ENCODE data around the gene ZER1. TPM values are rescaled to one million over a fixed set of nuclear protein-coding genes. Genes with fewer than 3 reads are reported as not detected.

Gene ZER1
- total and polyA plus RNA-seq, 2 of the 4 experiments (the other 2 are of a cell fraction), result 7.7 to 34.9 TPM

DNA sequence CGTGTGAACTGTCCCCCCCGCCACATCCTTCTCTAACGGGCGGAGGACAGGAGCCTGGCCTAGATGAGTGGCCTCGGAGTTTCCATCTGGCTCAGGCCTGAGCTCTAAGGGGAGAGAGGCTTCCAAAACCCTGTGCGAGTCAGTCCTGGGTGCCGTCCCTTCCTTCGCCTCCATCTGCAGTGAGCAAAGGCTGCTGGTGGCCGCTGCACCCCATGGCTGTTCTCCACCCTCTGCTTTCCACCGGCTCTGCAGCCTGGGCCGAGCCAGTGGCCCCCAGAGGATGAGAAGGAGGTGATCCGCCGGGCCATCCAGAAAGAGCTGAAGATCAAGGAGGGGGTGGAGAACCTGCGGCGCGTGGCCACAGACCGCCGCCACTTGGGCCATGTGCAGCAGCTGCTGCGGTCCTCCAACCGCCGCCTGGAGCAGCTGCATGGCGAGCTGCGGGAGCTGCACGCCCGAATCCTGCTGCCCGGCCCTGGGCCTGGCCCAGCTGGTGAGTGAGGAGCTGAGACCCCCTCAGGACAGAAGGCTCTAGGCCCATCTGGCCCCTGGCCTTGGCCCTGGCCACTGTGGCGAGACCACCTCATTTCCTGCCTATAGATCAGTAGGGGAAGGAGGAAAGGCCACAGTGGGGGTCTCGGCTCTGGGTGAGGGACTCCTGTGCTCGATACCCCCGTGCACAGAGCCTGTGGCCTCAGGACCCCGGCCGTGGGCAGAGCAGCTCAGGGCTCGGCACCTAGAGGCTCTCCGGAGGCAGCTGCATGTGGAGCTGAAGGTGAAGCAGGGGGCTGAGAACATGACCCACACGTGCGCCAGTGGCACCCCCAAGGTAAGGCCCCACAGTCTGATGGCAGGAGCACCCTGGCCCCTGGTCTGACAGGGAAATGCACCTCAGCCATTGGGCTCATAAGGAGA, 66.4 kb downstream of the ZER1 start:
- H3K23ac ChIP-seq (ENCODE audit: low read depth, low read length), result no peak overlapping the region
- H2AK5ac ChIP-seq (ENCODE audit: low read depth, low read length), result no peak overlapping the region
- intact Hi-C loops (cut with micrococcal nuclease) (no loop called here), in situ Hi-C loops (cut with MboI; ENCODE audit: low sequenced_read_pairs) (no loop called here), dilution Hi-C loops (cut with HindIII; ENCODE audit: low sequenced_read_pairs, unreplicated experiment) (no loop called here)
- H3K4ac ChIP-seq (ENCODE audit: low read depth, low read length), result no peak overlapping the region
- 93% methylated on average over 10 of the region's 36 CpGs; no CpG with 5 or more reads in 1 of the 2 experiments for WGBS, 2 experiments (ENCODE audit: extremely low coverage in 2 of 2, insufficient read length in 1 of 2)
- no peak overlapping the region for H2BK120ac ChIP-seq (ENCODE audit: low read depth, low read length)
- CTCF ChIA-PET, result no interaction called here
- peaks cover 0 to 17% of the 10 kb centered on the region in 2 experiments; a peak in 3 of 4 replicates for H3K79me1 ChIP-seq (ENCODE audit: low read depth in 1 of 2, low read length in 2 of 2)
- no peaks in the 10 kb centered on the region for H3K4me1 ChIP-seq (ENCODE audit: control insufficient read depth, insufficient read depth, low read length)
- H4K8ac ChIP-seq (ENCODE audit: low read depth in 2 of 2, low read length in 2 of 2), result no peak overlapping the region
- peaks cover 9% of the 10 kb centered on the region for H3K9me1 ChIP-seq (ENCODE audit: insufficient read depth, low read length)
- no peaks in the 10 kb centered on the region for H3K36me3 ChIP-seq (ENCODE audit: control insufficient read depth, insufficient read depth, low read length)
- H2BK15ac ChIP-seq (ENCODE audit: low read depth, low read length), result no peak overlapping the region
- H2BK20ac ChIP-seq (ENCODE audit: low read depth, low read length), result no peak overlapping the region
- no peak overlapping the region for H3K4me3 ChIP-seq (ENCODE audit: insufficient read depth, low read depth, low read length)
- H3K27me3 ChIP-seq (ENCODE audit: control insufficient read depth, insufficient read depth, low read length), result no peaks in the 10 kb centered on the region
- POLR2A ChIA-PET (ENCODE audit: unreplicated experiment), result no interaction called here
- peak overlapping the region; percentile 72 for H2AK9ac ChIP-seq (replicated peaks; ENCODE audit: low read depth, low read length, poor library complexity)
- H3K4me2 ChIP-seq (ENCODE audit: low read depth, low read length), result no peak overlapping the region
- no peak overlapping the region for H3K18ac ChIP-seq (ENCODE audit: low read depth, low read length)
- H2BK5ac ChIP-seq (ENCODE audit: low read depth, low read length, poor library complexity, severe bottlenecking), result no peak overlapping the region
- no peaks in the 10 kb centered on the region for H4K20me1 ChIP-seq (ENCODE audit: insufficient read depth, low read length)
- H3K9me3 ChIP-seq (ENCODE audit: control insufficient read depth, insufficient read depth, low read length), result no peaks in the 10 kb centered on the region
- H2AFZ ChIP-seq (replicated peaks; ENCODE audit: low read length, poor library complexity), result no peak overlapping the region
- DNase-seq, result no peak
- H4K5ac ChIP-seq (ENCODE audit: low read depth, low read length), result no peak overlapping the region
- no peak for TF ChIP-seq MAFK (IDR thresholded peaks at IDR 0.05; ENCODE audit: low read depth, low read length)
- no peak for TF ChIP-seq RFX5 (IDR thresholded peaks at IDR 0.05; ENCODE audit: low read depth, low read length)
- no peak for TF ChIP-seq NFE2L2 (IDR thresholded peaks at IDR 0.05; ENCODE audit: low read depth, low read length)
- no peak for TF ChIP-seq CEBPB (IDR thresholded peaks at IDR 0.05; ENCODE audit: low read depth, low read length)
- TF ChIP-seq, protein P1, sequence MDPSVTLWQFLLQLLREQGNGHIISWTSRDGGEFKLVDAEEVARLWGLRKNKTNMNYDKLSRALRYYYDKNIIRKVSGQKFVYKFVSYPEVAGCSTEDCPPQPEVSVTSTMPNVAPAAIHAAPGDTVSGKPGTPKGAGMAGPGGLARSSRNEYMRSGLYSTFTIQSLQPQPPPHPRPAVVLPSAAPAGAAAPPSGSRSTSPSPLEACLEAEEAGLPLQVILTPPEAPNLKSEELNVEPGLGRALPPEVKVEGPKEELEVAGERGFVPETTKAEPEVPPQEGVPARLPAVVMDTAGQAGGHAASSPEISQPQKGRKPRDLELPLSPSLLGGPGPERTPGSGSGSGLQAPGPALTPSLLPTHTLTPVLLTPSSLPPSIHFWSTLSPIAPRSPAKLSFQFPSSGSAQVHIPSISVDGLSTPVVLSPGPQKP (IDR thresholded peaks at IDR 0.05; ENCODE audit: borderline replicate concordance, low read depth, low read length), result no peak
- no peak for TF ChIP-seq CHD1 (IDR thresholded peaks at IDR 0.05; ENCODE audit: low read depth, low read length)
- TF ChIP-seq POLR2A (IDR thresholded peaks at IDR 0.05; ENCODE audit: low read depth, low read length), result no peak
- TF ChIP-seq, protein P2, sequence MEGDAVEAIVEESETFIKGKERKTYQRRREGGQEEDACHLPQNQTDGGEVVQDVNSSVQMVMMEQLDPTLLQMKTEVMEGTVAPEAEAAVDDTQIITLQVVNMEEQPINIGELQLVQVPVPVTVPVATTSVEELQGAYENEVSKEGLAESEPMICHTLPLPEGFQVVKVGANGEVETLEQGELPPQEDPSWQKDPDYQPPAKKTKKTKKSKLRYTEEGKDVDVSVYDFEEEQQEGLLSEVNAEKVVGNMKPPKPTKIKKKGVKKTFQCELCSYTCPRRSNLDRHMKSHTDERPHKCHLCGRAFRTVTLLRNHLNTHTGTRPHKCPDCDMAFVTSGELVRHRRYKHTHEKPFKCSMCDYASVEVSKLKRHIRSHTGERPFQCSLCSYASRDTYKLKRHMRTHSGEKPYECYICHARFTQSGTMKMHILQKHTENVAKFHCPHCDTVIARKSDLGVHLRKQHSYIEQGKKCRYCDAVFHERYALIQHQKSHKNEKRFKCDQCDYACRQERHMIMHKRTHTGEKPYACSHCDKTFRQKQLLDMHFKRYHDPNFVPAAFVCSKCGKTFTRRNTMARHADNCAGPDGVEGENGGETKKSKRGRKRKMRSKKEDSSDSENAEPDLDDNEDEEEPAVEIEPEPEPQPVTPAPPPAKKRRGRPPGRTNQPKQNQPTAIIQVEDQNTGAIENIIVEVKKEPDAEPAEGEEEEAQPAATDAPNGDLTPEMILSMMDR (conservative IDR thresholded peaks at IDR 0.05; ENCODE audit: low read depth, low read length), result no peak
- TF ChIP-seq MAZ (IDR thresholded peaks at IDR 0.05; ENCODE audit: borderline replicate concordance, low read depth, low read length), result no peak
- H3K56ac ChIP-seq (ENCODE audit: extremely low read depth, insufficient read depth, low read length), result no peak overlapping the region
- H3K9ac ChIP-seq (ENCODE audit: low read depth, low read length), result no peak overlapping the region
- H3K14ac ChIP-seq (replicated peaks; ENCODE audit: low read depth, low read length), result no peak overlapping the region
- no TSS peak for BruUV-seq (replicated peaks)
- no peak for ATAC-seq (ENCODE audit: low read depth)
- no peak overlapping the region for H3K27ac ChIP-seq (ENCODE audit: insufficient read depth, low read length)
- no peak overlapping the region for H4K91ac ChIP-seq (ENCODE audit: insufficient read depth, low read depth, low read length)
